BLaER1 (cell line): Measurements from ENCODE around the gene VANGL2.

Experiments used
- H3K27ac ChIP-seq: shearing (Covaris generic); formaldehyde crosslinking; 2 replicates; pipeline ENCODE4 v1.8.1; 2022
- H3K27me3 ChIP-seq: shearing (Covaris generic); formaldehyde crosslinking; 2 replicates; pipeline ENCODE4 v1.8.1; 2022
- H3K36me3 ChIP-seq: shearing (Covaris generic); formaldehyde crosslinking; 2 replicates; pipeline ENCODE4 v1.8.1; 2022
- H3K4me1 ChIP-seq: shearing (Covaris generic); formaldehyde crosslinking; 2 replicates; pipeline ENCODE4 v1.8.1; 2022
- H3K4me2 ChIP-seq: shearing (Covaris generic); formaldehyde crosslinking; 2 replicates; pipeline ENCODE4 v1.8.1; 2022
- H3K4me3 ChIP-seq: shearing (Covaris generic); formaldehyde crosslinking; 2 replicates; pipeline ENCODE4 v1.8.1; 2022
- H3K9ac ChIP-seq: shearing (Covaris generic); formaldehyde crosslinking; 2 replicates; pipeline ENCODE4 v1.8.1; 2022
- H3K9me3 ChIP-seq: shearing (Covaris generic); formaldehyde crosslinking; 2 replicates; pipeline ENCODE4 v1.8.1; 2022
- H4K20me1 ChIP-seq: shearing (Covaris generic); formaldehyde crosslinking; 2 replicates; pipeline ENCODE4 v1.8.1; 2022
- Cebpa-rat ChIP-seq: shearing (Covaris generic); IDR thresholded peaks from 2 replicates; pipeline ENCODE4 v1.8.1; 2022

Gene VANGL2

GRCh38 chr1:160454371-160455152 is 54.2 kb downstream of the VANGL2 start:
- Histone ChIP-seq H3K9me3 (peaks cover 22% of the 10 kb centered on the region), H3K36me3 (no peaks in the 10 kb centered on the region), H3K4me2 (0 out of 2 replicates have a peak overlapping the region, but pooled peaks have one; percentile 14), H3K9ac (no peak overlapping the region), H3K27ac (no peak overlapping the region), H3K27me3 (no peaks in the 10 kb centered on the region), H3K4me3 (no peak overlapping the region), H4K20me1 (no peaks in the 10 kb centered on the region), H3K4me1 (peaks cover 61% of the 10 kb centered on the region)
- peak; percentile 48; the same call in 1 of the 2 replicates for TF ChIP-seq Cebpa-rat

- Histone ChIP-seq H3K4me2 (peak overlapping the region; percentile 14; the same call in 1 of the 2 replicates), H3K4me1 (peaks cover 65% of the 10 kb centered on the region), H3K36me3 (no peaks in the 10 kb centered on the region), H3K9ac (no peak overlapping the region), H3K27ac (no peak overlapping the region), H4K20me1 (no peaks in the 10 kb centered on the region), H3K4me3 (no peak overlapping the region), H3K27me3 (no peaks in the 10 kb centered on the region), H3K9me3 (peaks cover 16% of the 10 kb centered on the region)
- no peak for TF ChIP-seq Cebpa-rat
Observed at GRCh38 chr1:160455153-160455517, 54.8 kb downstream of the VANGL2 start.

GRCh38 chr1:160459056-160459455 is 58.7 kb downstream of the VANGL2 start:
- Histone ChIP-seq H3K4me1 (peaks cover 50% of the 10 kb centered on the region), H3K27me3 (no peaks in the 10 kb centered on the region), H3K4me2 (peak overlapping the region; percentile 82), H3K4me3 (no peak overlapping the region), H3K27ac (peak overlapping the region; percentile 78; the same call in 1 of the 2 replicates), H3K9me3 (no peaks in the 10 kb centered on the region), H3K36me3 (0 out of 2 replicates have a peak, but pooled peaks cover 8% of the 10 kb centered on the region), H4K20me1 (no peaks in the 10 kb centered on the region), H3K9ac (no peak overlapping the region)
- TF ChIP-seq Cebpa-rat: no peak

- Histone ChIP-seq H3K27ac (peak overlapping the region; percentile 78), H3K9ac (peak overlapping the region; percentile 65; the same call in 1 of the 2 replicates), H4K20me1 (no peaks in the 10 kb centered on the region), H3K4me3 (peak overlapping the region; percentile 25; the same call in 1 of the 2 replicates), H3K4me1 (peaks cover 50% of the 10 kb centered on the region), H3K9me3 (peaks cover 1% of the 10 kb centered on the region), H3K27me3 (no peaks in the 10 kb centered on the region), H3K36me3 (0 out of 2 replicates have a peak, but pooled peaks cover 8% of the 10 kb centered on the region), H3K4me2 (peak overlapping the region; percentile 82)
- TF ChIP-seq Cebpa-rat: no peak
Observed at GRCh38 chr1:160459687-160460086, 59.3 kb downstream of the VANGL2 start.

- peak overlapping the region; percentile 78 for H3K27ac ChIP-seq
- H3K36me3 ChIP-seq: peaks cover 14% of the 10 kb centered on the region
- H3K27me3 ChIP-seq: no peaks in the 10 kb centered on the region
- H3K4me3 ChIP-seq: peak overlapping the region; percentile 25; the same call in 1 of the 2 replicates
- H4K20me1 ChIP-seq: no peaks in the 10 kb centered on the region
- H3K4me2 ChIP-seq: peak overlapping the region; percentile 82
- peak overlapping the region; percentile 65; the same call in 1 of the 2 replicates for H3K9ac ChIP-seq
- peaks cover 6% of the 10 kb centered on the region for H3K9me3 ChIP-seq
- peaks cover 50% of the 10 kb centered on the region for H3K4me1 ChIP-seq
- TF ChIP-seq Cebpa-rat: no peak
Observed at GRCh38 chr1:160460214-160460642, 59.9 kb downstream of the VANGL2 start.

GRCh38 chr1:160460683-160461287 is 60.4 kb downstream of the VANGL2 start:
- H3K36me3 ChIP-seq: peaks cover 16% of the 10 kb centered on the region
- H3K4me3 ChIP-seq: no peak overlapping the region; the same call in 1 of the 2 replicates
- no peaks in the 10 kb centered on the region for H3K27me3 ChIP-seq
- no peak for TF ChIP-seq Cebpa-rat
- H3K27ac ChIP-seq: peak overlapping the region; percentile 78
- H4K20me1 ChIP-seq: no peaks in the 10 kb centered on the region
- H3K9me3 ChIP-seq: peaks cover 12% of the 10 kb centered on the region
- H3K4me1 ChIP-seq: peaks cover 49% of the 10 kb centered on the region
- H3K9ac ChIP-seq: peak overlapping the region; percentile 65; the same call in 1 of the 2 replicates
- H3K4me2 ChIP-seq: peak overlapping the region; percentile 82

- Histone ChIP-seq H3K4me1 (peaks cover 37% of the 10 kb centered on the region), H3K9me3 (peaks cover 42% of the 10 kb centered on the region), H3K27me3 (no peaks in the 10 kb centered on the region), H3K9ac (no peak overlapping the region), H4K20me1 (no peaks in the 10 kb centered on the region), H3K27ac (no peak overlapping the region), H3K36me3 (peaks cover 30% of the 10 kb centered on the region), H3K4me3 (no peak overlapping the region), H3K4me2 (0 out of 2 replicates have a peak overlapping the region, but pooled peaks have one; percentile 8)
- no peak for TF ChIP-seq Cebpa-rat
Observed at GRCh38 chr1:160465123-160465522, 64.8 kb downstream of the VANGL2 start.

GRCh38 chr1:160466961-160467360 is 66.6 kb downstream of the VANGL2 start:
- H3K9me3 ChIP-seq: peaks cover 44% of the 10 kb centered on the region

GRCh38 chr1:160467576-160467975 is 67.2 kb downstream of the VANGL2 start:
- Histone ChIP-seq H4K20me1 (no peaks in the 10 kb centered on the region), H3K4me1 (peaks cover 38% of the 10 kb centered on the region), H3K9ac (no peak overlapping the region), H3K27ac (no peak overlapping the region), H3K9me3 (peaks cover 50% of the 10 kb centered on the region), H3K4me2 (no peak overlapping the region), H3K27me3 (no peaks in the 10 kb centered on the region), H3K4me3 (no peak overlapping the region), H3K36me3 (peaks cover 23% of the 10 kb centered on the region)
- no peak for TF ChIP-seq Cebpa-rat

More at GRCh38 chr1:160466961-160467360, 66.6 kb downstream of the VANGL2 start:
- H3K27ac ChIP-seq: no peak overlapping the region
- H3K4me3 ChIP-seq: no peak overlapping the region
- H3K27me3 ChIP-seq: no peaks in the 10 kb centered on the region
- TF ChIP-seq Cebpa-rat: no peak
- peaks cover 38% of the 10 kb centered on the region for H3K4me1 ChIP-seq
- H3K4me2 ChIP-seq: peak overlapping the region; percentile 24
- no peaks in the 10 kb centered on the region for H4K20me1 ChIP-seq
- no peak overlapping the region for H3K9ac ChIP-seq
- H3K36me3 ChIP-seq: peaks cover 29% of the 10 kb centered on the region

GRCh38 chr1:160471253-160471652 is 70.9 kb downstream of the VANGL2 start:
- TF ChIP-seq Cebpa-rat: no peak
- Histone ChIP-seq H3K4me3 (no peak overlapping the region), H4K20me1 (no peaks in the 10 kb centered on the region), H3K4me2 (peak overlapping the region; percentile 29), H3K27ac (no peak overlapping the region), H3K36me3 (peaks cover 14% of the 10 kb centered on the region; the same call in 1 of the 2 replicates), H3K27me3 (no peaks in the 10 kb centered on the region), H3K4me1 (peaks cover 44% of the 10 kb centered on the region), H3K9ac (no peak overlapping the region), H3K9me3 (peaks cover 44% of the 10 kb centered on the region)
